ENCODE measurements around the gene PYGM. TPM values are rescaled to one million over a fixed set of nuclear protein-coding genes. Genes with fewer than 3 reads are reported as not detected.

Gene PYGM
- polyA plus RNA-seq, 1 experiment: 0.14 TPM

GRCh38 chr11:64715110-64715509 lies 44.7 kb downstream of the PYGM start:
- TF ChIP-seq, protein P1, sequence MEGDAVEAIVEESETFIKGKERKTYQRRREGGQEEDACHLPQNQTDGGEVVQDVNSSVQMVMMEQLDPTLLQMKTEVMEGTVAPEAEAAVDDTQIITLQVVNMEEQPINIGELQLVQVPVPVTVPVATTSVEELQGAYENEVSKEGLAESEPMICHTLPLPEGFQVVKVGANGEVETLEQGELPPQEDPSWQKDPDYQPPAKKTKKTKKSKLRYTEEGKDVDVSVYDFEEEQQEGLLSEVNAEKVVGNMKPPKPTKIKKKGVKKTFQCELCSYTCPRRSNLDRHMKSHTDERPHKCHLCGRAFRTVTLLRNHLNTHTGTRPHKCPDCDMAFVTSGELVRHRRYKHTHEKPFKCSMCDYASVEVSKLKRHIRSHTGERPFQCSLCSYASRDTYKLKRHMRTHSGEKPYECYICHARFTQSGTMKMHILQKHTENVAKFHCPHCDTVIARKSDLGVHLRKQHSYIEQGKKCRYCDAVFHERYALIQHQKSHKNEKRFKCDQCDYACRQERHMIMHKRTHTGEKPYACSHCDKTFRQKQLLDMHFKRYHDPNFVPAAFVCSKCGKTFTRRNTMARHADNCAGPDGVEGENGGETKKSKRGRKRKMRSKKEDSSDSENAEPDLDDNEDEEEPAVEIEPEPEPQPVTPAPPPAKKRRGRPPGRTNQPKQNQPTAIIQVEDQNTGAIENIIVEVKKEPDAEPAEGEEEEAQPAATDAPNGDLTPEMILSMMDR (IDR thresholded peaks at IDR 0.05; ENCODE audit: low read depth, low read length): no peak
- H3K9me3 ChIP-seq (ENCODE audit: control insufficient read depth, insufficient read depth, low read length): no peaks in the 10 kb centered on the region; the same call in 1 of the 2 replicates
- DNase-seq (ENCODE audit: low read depth, low spot score): no peak
- peaks cover 73% of the 10 kb centered on the region for H3K27me3 ChIP-seq (ENCODE audit: control insufficient read depth, insufficient read depth, low read length)
- H3K4me3 ChIP-seq (ENCODE audit: low read depth, low read length): no peak overlapping the region
- ChIA-PET POLR2A (no interaction called here), CTCF (interaction anchor here (3.6 kb wide), 1 partner anchor 27 kb away, joined by 22 read pairs; no protein-coding TSS in a partner anchor)
- no peak overlapping the region for H3K27ac ChIP-seq (ENCODE audit: low read depth, low read length)

GRCh38 chr11:64714666-64715065 lies 45.1 kb downstream of the PYGM start:
- ChIA-PET CTCF (interaction anchor here (0.9 to 3.6 kb wide), 3 partner anchors 26 to 62 kb away, joined by 3 to 22 read pairs (median 5); no protein-coding TSS in a partner anchor), POLR2A (no interaction called here)
- no peak overlapping the region for H3K27ac ChIP-seq (ENCODE audit: low read depth, low read length)
- DNase-seq (ENCODE audit: low read depth, low spot score): no peak
- TF ChIP-seq, protein P1 (IDR thresholded peaks at IDR 0.05; ENCODE audit: low read depth, low read length): no peak
- peaks cover 74% of the 10 kb centered on the region for H3K27me3 ChIP-seq (ENCODE audit: control insufficient read depth, insufficient read depth, low read length)
- no peaks in the 10 kb centered on the region; the same call in 1 of the 2 replicates for H3K9me3 ChIP-seq (ENCODE audit: control insufficient read depth, insufficient read depth, low read length)
- no peak overlapping the region for H3K4me3 ChIP-seq (ENCODE audit: low read depth, low read length)

GRCh38 chr11:64713781-64714363 lies 45.9 kb downstream of the PYGM start:
- TF ChIP-seq, protein P1 (IDR thresholded peaks at IDR 0.05; ENCODE audit: low read depth, low read length): no peak
- no peak overlapping the region for H3K27ac ChIP-seq (ENCODE audit: low read depth, low read length)
- POLR2A ChIA-PET: no interaction called here
- no peak for DNase-seq (ENCODE audit: low read depth, low spot score)
- CTCF ChIA-PET: interaction anchor here (0.9 to 1.4 kb wide), 2 partner anchors 25 to 61 kb away, joined by 3 to 5 read pairs; no protein-coding TSS in a partner anchor
- H3K27me3 ChIP-seq (ENCODE audit: control insufficient read depth, insufficient read depth, low read length): peaks cover 74% of the 10 kb centered on the region
- H3K9me3 ChIP-seq (ENCODE audit: control insufficient read depth, insufficient read depth, low read length): no peaks in the 10 kb centered on the region; the same call in 1 of the 2 replicates
- no peak overlapping the region for H3K4me3 ChIP-seq (ENCODE audit: low read depth, low read length)

DNA sequence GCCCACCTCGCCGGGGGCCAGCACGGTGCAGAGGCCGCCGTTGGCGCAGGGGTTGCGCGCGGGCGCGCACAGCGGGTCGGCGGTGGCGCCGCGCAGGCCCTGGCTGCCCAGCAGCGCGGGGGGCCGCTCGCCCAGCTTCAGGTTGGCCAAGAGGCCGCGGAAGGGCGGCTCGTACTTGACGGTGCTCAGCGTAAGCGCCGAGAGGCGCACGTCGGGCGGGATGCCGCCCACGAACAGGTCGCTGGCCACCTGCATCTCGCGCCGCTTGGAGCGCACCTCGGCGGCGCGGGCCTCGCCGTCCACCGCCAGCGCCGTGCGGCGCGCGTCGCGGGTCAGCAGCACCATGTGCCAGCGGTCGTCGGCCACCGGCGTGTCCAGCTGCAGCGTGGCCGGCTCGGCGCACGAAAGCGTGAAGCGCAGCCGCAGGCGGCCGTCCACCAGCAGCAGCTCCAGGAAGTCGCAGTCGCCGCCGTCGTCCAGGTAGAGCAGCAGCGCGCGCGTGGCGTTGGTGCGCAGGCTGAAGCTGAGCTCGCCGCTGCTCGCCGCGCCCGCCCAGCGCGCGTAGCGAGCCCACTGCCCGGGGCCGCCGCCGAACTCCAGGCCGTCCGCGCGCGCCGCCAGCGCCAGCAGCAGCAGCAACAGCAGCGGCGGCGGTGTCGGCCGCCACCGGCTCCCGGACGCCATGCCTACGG lies 46.6 kb downstream of the PYGM start:
- ChIA-PET CTCF (interaction anchor here (1.4 kb wide), 1 partner anchor 25 kb away, joined by 5 read pairs; no protein-coding TSS in a partner anchor), POLR2A (no interaction called here)

More for the DNA sequence above, 46.6 kb downstream of the PYGM start:
- no peak for DNase-seq (ENCODE audit: low read depth, low spot score)
- Histone ChIP-seq H3K27me3 (ENCODE audit: control insufficient read depth, insufficient read depth, low read length) (peaks cover 70% of the 10 kb centered on the region), H3K4me3 (ENCODE audit: low read depth, low read length) (no peak overlapping the region), H3K27ac (ENCODE audit: low read depth, low read length) (no peak overlapping the region), H3K9me3 (ENCODE audit: control insufficient read depth, insufficient read depth, low read length) (no peaks in the 10 kb centered on the region; the same call in 1 of the 2 replicates)
- TF ChIP-seq, protein P1 (IDR thresholded peaks at IDR 0.05; ENCODE audit: low read depth, low read length): no peak
